GM19372 (cell line): ENCODE results near the gene ART5.
"Not testable (repeated sequence)": the region's sequence is repeated elsewhere in the genome, so short reads cannot be mapped to it uniquely, and the experiment has no call there.

Experiments
- ATAC-seq: cut with Tn5 transposase; IDR thresholded peaks from one replicate; pipeline ENCODE4 v1.9.1; 2021; ENCODE audit warnings: mild to moderate bottlenecking, low read depth, moderate library complexity; ENCODE audit not compliant: unreplicated experiment

Gene ART5

GRCh38 chr11:3623121-3623520 is 18.7 kb downstream of the ART5 start:
- no peak for ATAC-seq

DNA sequence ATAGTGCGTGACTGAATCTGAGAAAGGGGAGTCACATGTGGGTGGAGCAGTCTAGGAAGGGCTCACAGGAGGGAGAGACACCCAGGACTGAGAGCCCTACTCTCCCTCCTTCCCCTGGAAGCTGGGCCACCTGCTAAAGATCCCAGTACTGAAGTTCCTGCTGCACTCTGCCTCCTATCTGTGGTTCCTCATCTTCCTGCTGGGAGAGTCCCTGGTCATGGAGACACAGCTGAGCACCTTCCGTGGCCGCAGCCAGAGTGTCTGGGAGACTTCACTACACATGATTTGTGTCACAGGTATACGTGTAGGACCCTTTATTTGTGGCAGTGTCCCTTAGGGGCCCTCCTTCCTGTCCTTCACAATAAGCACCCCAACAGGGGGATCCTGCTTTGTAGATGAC is 19.3 kb downstream of the ART5 start:
- no peak for ATAC-seq

DNA sequence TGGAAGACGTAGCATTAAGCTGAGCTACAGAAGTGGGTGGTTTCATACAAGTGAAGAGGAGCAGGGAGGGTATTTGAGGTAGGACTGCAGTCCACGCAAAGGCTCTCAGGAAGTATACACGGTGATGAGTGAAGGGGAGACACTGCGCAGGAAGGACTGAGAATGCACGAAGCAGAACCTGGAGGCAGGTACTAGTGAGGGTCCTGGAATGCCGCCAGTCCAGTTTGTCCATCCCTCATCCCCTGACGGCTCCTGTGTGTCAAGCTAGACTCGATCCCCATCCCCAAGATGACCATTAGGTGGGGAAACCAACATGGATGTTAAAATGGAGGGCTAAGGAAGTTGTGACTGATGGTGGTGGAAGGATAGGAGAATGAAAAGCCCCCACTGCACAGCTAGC is 23.8 kb downstream of the ART5 start:
- no peak for ATAC-seq

GRCh38 chr11:3616721-3617460 is 24.9 kb downstream of the ART5 start:
- ATAC-seq = no peak

- ATAC-seq = no peak
These were observed 25.8 kb downstream of the ART5 start for GRCh38 chr11:3615998-3616397.

- no peak for ATAC-seq
These were observed 27.0 kb downstream of the ART5 start for GRCh38 chr11:3614742-3615171.

DNA sequence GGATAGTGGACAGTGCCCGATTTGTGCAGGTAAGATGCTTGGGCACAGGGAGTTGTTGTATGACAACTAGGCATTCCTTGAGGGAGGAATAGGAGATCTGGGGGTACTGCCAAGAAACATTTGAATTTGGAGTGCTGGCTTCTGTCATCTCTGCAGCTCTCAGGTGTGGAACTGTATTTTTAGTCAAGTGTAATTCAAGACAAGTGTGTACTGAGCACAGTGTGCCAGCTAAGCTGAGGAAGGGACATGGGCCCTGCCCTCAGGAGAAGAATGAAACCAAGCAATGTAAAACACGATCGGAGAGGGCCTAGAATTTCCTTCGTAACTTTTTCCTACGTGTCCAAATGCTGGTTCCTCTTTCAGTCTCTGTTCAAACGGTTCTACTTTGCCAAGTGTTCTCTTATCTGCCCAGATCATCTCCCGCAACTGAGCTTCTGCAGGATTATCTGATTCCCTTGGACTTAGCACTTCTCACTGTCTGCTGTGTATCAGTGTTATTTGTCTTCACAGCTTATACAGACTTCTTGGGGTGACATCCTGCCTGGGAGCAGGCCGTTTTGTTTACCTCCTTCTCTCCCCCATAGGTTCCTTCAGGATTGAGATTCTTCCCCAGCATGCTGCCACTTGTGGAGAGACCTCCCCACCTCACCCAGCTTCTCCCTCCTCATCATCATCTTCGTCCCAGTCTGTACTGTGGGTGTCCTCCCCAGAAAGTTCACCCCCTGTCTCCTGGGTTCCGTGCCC is 27.6 kb downstream of the ART5 start:
- no peak for ATAC-seq

DNA sequence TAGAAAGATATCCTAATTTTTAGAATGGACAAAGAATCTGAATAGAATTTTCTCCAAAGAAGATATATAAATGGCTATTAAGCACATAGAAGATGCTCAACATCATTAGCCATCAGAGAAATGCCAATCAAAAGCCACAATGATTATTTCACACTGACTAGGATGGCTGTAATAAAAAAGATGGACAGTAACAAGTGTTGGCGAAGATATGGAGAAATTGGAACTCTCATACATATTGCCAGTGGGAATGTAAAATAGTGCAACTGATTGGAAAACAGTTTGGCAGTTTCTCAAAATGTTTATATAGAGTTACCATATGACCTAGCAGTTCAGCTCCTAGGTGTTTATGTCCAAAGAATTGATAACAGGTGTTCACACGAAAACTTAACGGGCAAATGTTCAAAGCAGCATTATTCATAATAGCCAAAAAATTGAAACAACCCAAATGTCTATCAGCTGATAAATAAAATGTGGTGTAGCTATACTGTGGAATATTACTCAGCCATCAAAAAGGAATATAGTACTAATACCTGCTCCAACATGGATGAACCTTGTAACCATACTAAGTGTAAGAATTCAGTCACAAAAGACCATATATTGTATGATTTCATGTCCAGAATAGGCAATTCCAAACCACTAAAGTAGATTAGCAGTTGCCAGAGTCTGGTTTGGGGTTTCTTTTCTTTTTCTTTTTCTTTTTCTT is 29.7 kb downstream of the ART5 start:
- ATAC-seq = no peak

- ATAC-seq = no peak
These were observed 30.9 kb downstream of the ART5 start for GRCh38 chr11:3610846-3611245.

DNA sequence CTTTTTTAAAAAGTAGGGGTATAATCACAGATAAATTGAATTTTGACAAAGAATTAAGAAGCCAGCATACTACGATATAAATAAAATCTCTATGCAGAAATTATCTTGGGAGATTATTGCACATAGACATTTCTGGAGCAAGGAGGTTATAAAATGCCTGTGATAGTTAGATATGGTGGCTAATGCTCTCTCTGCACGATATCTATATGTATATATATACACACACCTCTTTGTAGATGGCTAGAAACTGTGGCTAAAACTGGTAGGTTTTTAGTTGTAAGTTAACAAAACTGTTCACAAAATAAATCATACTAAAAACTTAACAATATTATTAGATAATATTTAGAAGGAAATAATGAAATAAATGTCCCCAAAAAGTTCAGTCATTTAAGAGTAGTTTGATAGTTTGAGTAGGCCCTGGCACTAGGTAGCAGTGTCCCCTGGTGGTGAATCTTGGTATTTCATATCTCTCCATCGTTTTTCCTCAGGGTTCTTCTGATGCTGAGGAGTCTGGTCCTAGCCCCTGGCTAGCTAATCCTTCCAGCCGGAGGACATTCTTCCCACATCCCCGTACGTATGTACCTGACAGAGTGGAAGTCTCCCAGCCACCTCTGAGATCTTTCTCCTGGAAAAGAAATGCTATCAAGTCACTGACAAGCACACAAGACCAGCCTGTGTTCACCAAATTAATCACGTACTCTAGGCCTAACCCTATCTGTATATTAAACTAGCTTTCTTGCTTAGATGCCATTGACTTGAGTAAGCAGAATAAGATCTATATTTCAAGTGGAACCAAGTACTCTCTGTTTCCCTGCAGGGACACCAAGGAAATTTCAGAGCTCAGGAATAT is 32.2 kb downstream of the ART5 start:
- ATAC-seq = no peak

- ATAC-seq = no peak
These were observed 36.0 kb downstream of the ART5 start for GRCh38 chr11:3605771-3606203.

DNA sequence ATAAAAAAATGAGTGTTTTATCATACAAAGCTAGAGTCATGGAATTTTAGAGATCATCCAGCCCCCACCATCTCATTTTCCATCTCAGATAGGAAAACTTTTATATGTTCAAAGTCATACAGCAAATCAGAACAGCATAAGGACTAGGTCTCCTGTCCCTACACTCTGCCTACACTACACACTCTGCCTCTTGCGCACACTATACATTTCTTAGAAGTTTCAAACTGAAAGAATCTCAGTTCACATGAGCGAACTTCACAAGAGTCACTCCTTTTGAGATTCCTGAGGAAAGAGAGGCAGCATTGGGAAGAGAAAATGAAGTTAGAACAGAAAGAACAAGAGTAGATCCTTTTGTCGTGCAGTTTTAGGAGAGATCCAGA is 36.5 kb downstream of the ART5 start:
- no peak for ATAC-seq

DNA sequence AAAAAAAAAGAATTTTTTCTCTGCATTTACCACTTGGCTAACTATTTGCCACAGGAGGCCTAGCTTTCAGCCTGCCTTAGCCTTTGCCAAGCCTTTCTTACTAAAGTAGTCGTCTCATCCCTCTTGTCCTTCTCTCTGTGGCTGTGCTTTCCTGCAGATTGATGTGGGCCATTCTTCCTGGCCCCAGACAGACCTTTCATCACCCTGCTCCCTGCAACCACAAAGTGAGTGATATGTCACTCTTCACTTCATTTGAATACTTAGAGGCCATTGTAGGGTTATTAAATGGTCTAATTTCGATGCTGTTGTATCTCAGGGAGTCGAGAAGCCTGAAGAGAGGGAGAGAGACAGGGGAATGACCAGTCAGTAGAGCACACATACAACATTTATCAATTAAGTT is 37.6 kb downstream of the ART5 start:
- ATAC-seq = no peak

GRCh38 chr11:3600201-3600600 is 41.6 kb downstream of the ART5 start:
- not testable (repeated sequence) for ATAC-seq

DNA sequence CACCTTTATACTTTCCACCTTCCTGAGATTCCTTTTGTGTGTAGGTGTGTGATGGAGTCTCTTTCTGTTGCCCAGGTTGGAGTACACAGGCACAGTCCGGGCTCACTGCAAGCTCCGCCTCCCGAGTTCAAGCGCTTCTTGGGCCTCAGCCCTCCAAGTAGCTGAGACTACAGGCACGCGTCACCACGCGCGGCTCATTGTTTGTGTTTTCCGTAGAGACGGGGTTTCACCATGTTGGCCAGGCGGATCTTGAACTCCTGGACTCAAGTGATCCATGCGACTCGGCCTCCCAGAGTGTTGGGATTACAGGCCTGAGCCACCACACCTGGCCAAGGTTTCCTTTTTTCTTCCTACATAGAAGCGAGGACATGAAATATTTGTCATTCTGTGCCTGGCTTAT is 44.0 kb downstream of the ART5 start:
- ATAC-seq = not testable (repeated sequence)

- not testable (repeated sequence) for ATAC-seq
These were observed 50.5 kb downstream of the ART5 start for GRCh38 chr11:3591326-3591725.

- ATAC-seq = not testable (repeated sequence)
These were observed 51.6 kb downstream of the ART5 start for GRCh38 chr11:3590193-3590592.

GRCh38 chr11:3588776-3589175 is 53.0 kb downstream of the ART5 start:
- ATAC-seq = not testable (repeated sequence)
